H1 (cell line): Measurements from ENCODE around the gene TMUB1. TPM values are rescaled to one million over a fixed set of nuclear protein-coding genes. Genes with fewer than 3 reads are reported as not detected.

Source experiments
- CTCF ChIA-PET: fragments of 300-600 bp; sonication (Branson Sonifier 250); formaldehyde crosslinking; loops from one replicate; lab custom pipeline; 2021; ENCODE audit not compliant: partially characterized antibody; lab: Charles Lee
- POLR2A ChIA-PET: fragments of 300-600 bp; sonication (Branson Sonifier 250); formaldehyde crosslinking; loops from one replicate; lab custom pipeline; 2021; ENCODE audit warnings: inconsistent platforms; ENCODE audit not compliant: partially characterized antibody; lab: Charles Lee
- DNase-seq, 2 experiments: peaks; one replicate each; pipeline versions ENCODE4 v3.0.0 to v3.0.0-alpha.2; 2010 to 2022; ENCODE audit warnings: low spot score in 2 of 2, low read depth in 1 of 2, mixed read lengths in 1 of 2
- FAIRE-seq: peaks from 2 replicates; lab custom pipeline; 2011; peaks lifted over from hg19 to GRCh38; lab: Jason Lieb, UNC
- H2AFZ ChIP-seq: 2 replicates; pipeline ENCODE4 v1.8.1; 2012; ENCODE audit warnings: low read length, inconsistent platforms
- H2AK5ac ChIP-seq: 2 replicates; pipeline ENCODE4 v1.6.1; 2013; ENCODE audit warnings: low read depth, low read length
- H2BK120ac ChIP-seq: replicated peaks from 2 replicates; pipeline ENCODE3; 2013; ENCODE audit warnings: low read depth, low read length, inconsistent platforms
- H2BK12ac ChIP-seq: 2 replicates; pipeline ENCODE4 v1.6.1; 2013; ENCODE audit warnings: low read depth, low read length
- H2BK15ac ChIP-seq: 2 replicates; pipeline ENCODE4 v1.6.1; 2013; ENCODE audit warnings: low read length
- H2BK20ac ChIP-seq: 2 replicates; pipeline ENCODE4 v1.6.1; 2013; ENCODE audit warnings: low read length
- H2BK5ac ChIP-seq: 2 replicates; pipeline ENCODE4 v1.6.1; 2013; ENCODE audit warnings: low read depth, low read length
- H3K14ac ChIP-seq: 2 replicates; pipeline ENCODE4 v1.6.1; 2013; ENCODE audit warnings: inconsistent platforms; ENCODE audit not compliant: insufficient read length
- H3K18ac ChIP-seq: 2 replicates; pipeline ENCODE4 v1.6.1; 2013; ENCODE audit warnings: low read length; ENCODE audit errors: extremely low read depth
- H3K23ac ChIP-seq: 2 replicates; pipeline ENCODE4 v1.6.1; 2013; ENCODE audit warnings: inconsistent platforms; ENCODE audit not compliant: insufficient read length
- H3K23me2 ChIP-seq: 2 replicates; pipeline ENCODE4 v1.6.1; 2013; ENCODE audit warnings: low read depth, low read length
- H3K27ac ChIP-seq: 2 replicates; pipeline ENCODE4 v1.6.1; 2011; ENCODE audit warnings: low read depth, low read length, inconsistent platforms
- H3K27me3 ChIP-seq, 4 experiments: replicated peaks in 1 of 4; 1 replicate in 1 of 4; 2 replicates in 3 of 4; pipeline versions ENCODE4 v1.6.1 to v1.8.1; 2011 to 2013; ENCODE audit warnings: low read length in 3 of 4, mild to moderate bottlenecking in 3 of 4, inconsistent platforms in 2 of 4, mixed read lengths in 2 of 4, moderate library complexity in 1 of 4; ENCODE audit not compliant: control insufficient read depth in 3 of 4, insufficient read depth in 3 of 4; ENCODE audit errors: extremely low read depth in 1 of 4
- H3K36me3 ChIP-seq, 4 experiments: 2 replicates each; pipeline versions ENCODE4 v1.6.1 to v1.8.1; 2011 to 2013; ENCODE audit warnings: mild to moderate bottlenecking in 4 of 4, low read length in 3 of 4, moderate library complexity in 2 of 4, control low read depth in 1 of 4, inconsistent platforms in 1 of 4; ENCODE audit not compliant: insufficient read depth in 4 of 4, control insufficient read depth in 2 of 4
- H3K4ac ChIP-seq: replicated peaks from 2 replicates; pipeline ENCODE3; 2013; ENCODE audit warnings: low read length, low read depth, mixed read lengths, inconsistent platforms; ENCODE audit not compliant: insufficient read length
- H3K4me1 ChIP-seq, 4 experiments: replicated peaks in 1 of 4; 1 replicate in 1 of 4; 2 replicates in 3 of 4; pipeline versions ENCODE4 v1.6.1 to v1.8.1; 2011 to 2013; ENCODE audit warnings: low read length in 3 of 4, inconsistent platforms in 2 of 4, mixed read lengths in 1 of 4; ENCODE audit not compliant: insufficient read depth in 4 of 4, control insufficient read depth in 3 of 4
- H3K4me2 ChIP-seq, 2 experiments: 2 replicates each; pipeline versions ENCODE4 v1.6.1 to v1.8.1; 2011 to 2013; ENCODE audit warnings: low read depth in 2 of 2, low read length in 2 of 2, control low read depth in 1 of 2, inconsistent platforms in 1 of 2, mild to moderate bottlenecking in 1 of 2; ENCODE audit not compliant: insufficient read depth in 1 of 2
- H3K4me3 ChIP-seq, 4 experiments: fragments of 200-600, 300-600 bp in 1 of 4; sonication (generic), shearing (Covaris generic), sonication (Bioruptor Twin) in 1 of 4; 2 replicates each; pipeline versions ENCODE4 v1.5.1 to v1.8.1; 2011 to 2016; ENCODE audit warnings: low read length in 4 of 4, low read depth in 3 of 4, control low read depth in 2 of 4, inconsistent platforms in 2 of 4, mild to moderate bottlenecking in 2 of 4, mixed read lengths in 1 of 4, moderate library complexity in 1 of 4; ENCODE audit not compliant: insufficient read depth in 2 of 4; ENCODE audit errors: extremely low read depth in 1 of 4
- H3K56ac ChIP-seq: replicated peaks from 2 replicates; pipeline ENCODE3; 2013; ENCODE audit warnings: low read depth, mild to moderate bottlenecking, mixed read lengths, low read length, inconsistent platforms; ENCODE audit not compliant: insufficient read length
- H3K79me1 ChIP-seq: 2 replicates; pipeline ENCODE4 v1.6.1; 2013; ENCODE audit warnings: low read depth, low read length, control low read depth
- H3K79me2 ChIP-seq, 2 experiments: 2 replicates each; pipeline versions ENCODE4 v1.6.1 to v1.8.1; 2012 to 2013; ENCODE audit warnings: low read length in 2 of 2, mild to moderate bottlenecking in 2 of 2, inconsistent platforms in 1 of 2; ENCODE audit not compliant: insufficient read depth in 2 of 2, control insufficient read depth in 1 of 2
- H3K9ac ChIP-seq, 4 experiments: replicated peaks in 1 of 4; 1 replicate in 1 of 4; 2 replicates in 3 of 4; pipeline versions ENCODE4 v1.6.1 to v1.8.1; 2011 to 2013; ENCODE audit warnings: low read depth in 3 of 4, low read length in 3 of 4, control low read depth in 2 of 4, mild to moderate bottlenecking in 2 of 4, moderate library complexity in 2 of 4, inconsistent platforms in 1 of 4; ENCODE audit errors: extremely low read depth in 1 of 4
- H3K9me3 ChIP-seq, 2 experiments: 2 replicates each; pipeline versions ENCODE4 v1.6.1 to v1.8.1; 2012 to 2013; ENCODE audit warnings: mild to moderate bottlenecking in 2 of 2, moderate library complexity in 2 of 2, control low read depth in 1 of 2, inconsistent platforms in 1 of 2, low read depth in 1 of 2, low read length in 1 of 2, mixed read lengths in 1 of 2; ENCODE audit not compliant: insufficient read depth in 2 of 2
- H4K20me1 ChIP-seq, 2 experiments: replicated peaks in 1 of 2; 2 replicates each; pipeline versions ENCODE3 to v1.8.1; 2011 to 2013; ENCODE audit warnings: inconsistent platforms in 2 of 2, low read length in 2 of 2, mild to moderate bottlenecking in 1 of 2; ENCODE audit not compliant: insufficient read depth in 2 of 2, control insufficient read depth in 1 of 2
- H4K5ac ChIP-seq: 2 replicates; pipeline ENCODE4 v1.6.1; 2013; ENCODE audit warnings: low read length, low read depth, mixed read lengths, inconsistent platforms; ENCODE audit not compliant: insufficient read length
- H4K8ac ChIP-seq: 2 replicates; pipeline ENCODE4 v1.8.0; 2013; ENCODE audit warnings: mild to moderate bottlenecking, moderate library complexity, low read length, inconsistent platforms; ENCODE audit not compliant: insufficient read depth; ENCODE audit errors: extremely low read depth
- H4K91ac ChIP-seq: replicated peaks from 2 replicates; pipeline ENCODE3; 2013; ENCODE audit warnings: low read length, mixed read lengths, inconsistent platforms; ENCODE audit not compliant: insufficient read length
- CREB1 ChIP-seq: IDR thresholded peaks from 2 replicates; pipeline ENCODE4 v1.6.1; 2012; ENCODE audit warnings: inconsistent platforms
- EZH2 ChIP-seq: fragments of 200-600 bp; sonication (generic); IDR thresholded peaks from 2 replicates; pipeline ENCODE4 v1.7.1; 2012; ENCODE audit warnings: low read depth, mild to moderate bottlenecking, moderate library complexity, low read length, inconsistent platforms; ENCODE audit not compliant: severe bottlenecking
- FOSL1 ChIP-seq: IDR thresholded peaks from 2 replicates; pipeline ENCODE4 v1.6.1; 2011; ENCODE audit warnings: mild to moderate bottlenecking, low read depth, low read length, moderate library complexity; ENCODE audit not compliant: insufficient read depth
- HDAC6 ChIP-seq: IDR thresholded peaks from one replicate; pipeline ENCODE4 v1.7.1; 2012; ENCODE audit warnings: low read depth, mild to moderate bottlenecking, inconsistent platforms, low read length, moderate library complexity
- JUND ChIP-seq: IDR thresholded peaks from 2 replicates; pipeline ENCODE4 v1.6.1; 2011; ENCODE audit warnings: mild to moderate bottlenecking, improper control_type of control experiment, low read length
- NRF1 ChIP-seq: IDR thresholded peaks from 2 replicates; pipeline ENCODE4 v1.6.1; 2011; ENCODE audit warnings: mild to moderate bottlenecking, low read depth, low read length, improper control_type of control experiment
- POLR2AphosphoS5 ChIP-seq: IDR thresholded peaks from 2 replicates; pipeline ENCODE4 v1.6.1; 2011; ENCODE audit warnings: low read depth, low read length
- RBBP5 ChIP-seq: IDR thresholded peaks from 2 replicates; pipeline ENCODE4 v1.7.1; 2012; ENCODE audit warnings: low read depth, mild to moderate bottlenecking, inconsistent platforms, low read length, moderate library complexity, borderline replicate concordance
- RXRA ChIP-seq: IDR thresholded peaks from 2 replicates; pipeline ENCODE4 v1.6.1; 2011; ENCODE audit warnings: low read depth, mild to moderate bottlenecking, low read length, moderate library complexity; ENCODE audit not compliant: insufficient read depth
- SIX5 ChIP-seq: IDR thresholded peaks from 2 replicates; pipeline ENCODE4 v1.6.1; 2011; ENCODE audit warnings: mild to moderate bottlenecking, low read depth, low read length
- WGBS, 2 experiments: shearing (Covaris generic) in 1 of 2; methylation state at CpG; one replicate each; pipeline versions ENCODE4 v1.1.6 to v1.1.7; 2013 to 2015; ENCODE audit warnings: low lambda C conversion rate in 2 of 2, mixed read lengths in 2 of 2, inconsistent platforms in 1 of 2, low coverage in 1 of 2, missing lambda C conversion rate in 1 of 2; ENCODE audit not compliant: insufficient replicate concordance in 2 of 2, insufficient coverage in 1 of 2, insufficient read length in 1 of 2; ENCODE audit errors: extremely low coverage in 1 of 2, missing lambda C conversion rate in 1 of 2; 5-methylcytosine and 5-hydroxymethylcytosine counted together
- polyA plus RNA-seq, 7 experiments: library from polyadenylated mRNA; depleted of rRNA in 3 of 7; stranded (reverse) in 5 of 7; unstranded in 2 of 7; fragments of >200 nt in 5 of 7; fragments of 200-250 nt in 2 of 7; gene quantifications; 1 replicate in 5 of 7; 2 replicates in 1 of 7; 4 replicates in 1 of 7; pipeline versions ENCODE4 v1.2.1 to v1.2.3, GENCODE V29; 2011 to 2013; ENCODE audit warnings: missing spikeins in 2 of 7, mixed read lengths in 2 of 7
- total RNA-seq: library from RNA; stranded (reverse); fragmentation: NEBNext Ultra II Directional; extraction: Animal tissue kit (Norgen Biotek cat#: 25700); gene quantifications from 2 replicates; pipeline ENCODE4 v1.2.1, GENCODE V29; 2021

The TMUB1 gene
- total and polyA plus RNA-seq, 2 of the 8 experiments (the other 6 are each of a cell fraction or from before 2014, with no cell fraction given): 41.4 to 56.2 TPM

GRCh38 chr7:151085691-151086620, 2.7 kb upstream of the TMUB1 start, which contains the start of gene AGAP3:
Gene AGAP3, plus strand, starts transcription at chr7:151086475. Its CDS starts 267 bp downstream, at chr7:151086742.
- Histone ChIP-seq H2AK5ac (no peak within 1 kb of the TSS), H3K4ac (peak within 1 kb of the TSS; percentile 82), H4K20me1 (peaks cover 23 to 30% of the 10 kb centered on the region in 2 experiments), H2AFZ (no peak within 1 kb of the TSS), H3K79me2 (peaks cover 0 to 31% of the 10 kb centered on the region in 2 experiments; a peak in 2 of 4 replicates), H3K9ac (peak within 1 kb of the TSS; percentile 46 to 69 (median 64); a peak in 5 of 7 replicates), H2BK120ac (peak within 1 kb of the TSS; percentile 47), H3K23ac (no peak within 1 kb of the TSS), H4K5ac (peak within 1 kb of the TSS; percentile 67), H3K18ac (peak within 1 kb of the TSS; percentile 96), H4K8ac (peak within 1 kb of the TSS; percentile 47), H3K23me2 (peaks cover 30% of the 10 kb centered on the region), H3K27ac (no peak within 1 kb of the TSS), H3K56ac (peak within 1 kb of the TSS; percentile 51), H4K91ac (peak within 1 kb of the TSS; percentile 71), H3K4me1 (peaks cover 6 to 52% (median 31%) of the 10 kb centered on the region in 4 experiments), H3K14ac (no peak within 1 kb of the TSS), H2BK12ac (peak within 1 kb of the TSS; percentile 88; the same call in 1 of the 2 replicates), H2BK15ac (peak within 1 kb of the TSS; percentile 88), H3K79me1 (peaks cover 5% of the 10 kb centered on the region), H3K9me3 (no peaks in the 10 kb centered on the region), H2BK5ac (peak within 1 kb of the TSS; percentile 79; the same call in 1 of the 2 replicates), H2BK20ac (no peak within 1 kb of the TSS), H3K4me2 (peak within 1 kb of the TSS; percentile 78 to 85), H3K4me3 (peak within 1 kb of the TSS; percentile 58 to 75 (median 66)), H3K27me3 (peaks cover 0 to 28% (median 14%) of the 10 kb centered on the region in 4 experiments; a peak in 6 of 7 replicates), H3K36me3 (no peaks in the 10 kb centered on the region)
- ChIA-PET CTCF (interaction anchor here (0.7 to 15.1 kb wide), 12 partner anchors 8 to 141 kb away, joined by 3 to 448 read pairs (median 3); partner anchors contain the start of genes ABCF2 and SLC4A2), POLR2A (interaction anchor here (0.6 to 2.7 kb wide), 9 partner anchors 9 to 234 kb away, joined by 3 to 13 read pairs (median 4); partner anchors contain the start of genes ABCF2 and H2BK1)
- DNase-seq (peak in 1 of 2 experiments; percentile 86), FAIRE-seq (no peak)
- 1% methylated on average over 27 of the region's 84 CpGs; no CpG with 5 or more reads in 1 of the 2 experiments for WGBS, 2 experiments
- TF ChIP-seq CREB1 (0 out of 2 replicates have a peak, but pooled peaks have one; percentile 34), POLR2AphosphoS5 (peak; percentile 57; the same call in 1 of the 2 replicates), FOSL1 (no peak), NRF1 (no peak), SIX5 (no peak), RBBP5 (peak; percentile 39; the same call in 1 of the 2 replicates), JUND (no peak), EZH2 (no peak), RXRA (no peak), HDAC6 (no peak)
